Measurements from ENCODE around the gene VRK3.

The VRK3 gene

DNA sequence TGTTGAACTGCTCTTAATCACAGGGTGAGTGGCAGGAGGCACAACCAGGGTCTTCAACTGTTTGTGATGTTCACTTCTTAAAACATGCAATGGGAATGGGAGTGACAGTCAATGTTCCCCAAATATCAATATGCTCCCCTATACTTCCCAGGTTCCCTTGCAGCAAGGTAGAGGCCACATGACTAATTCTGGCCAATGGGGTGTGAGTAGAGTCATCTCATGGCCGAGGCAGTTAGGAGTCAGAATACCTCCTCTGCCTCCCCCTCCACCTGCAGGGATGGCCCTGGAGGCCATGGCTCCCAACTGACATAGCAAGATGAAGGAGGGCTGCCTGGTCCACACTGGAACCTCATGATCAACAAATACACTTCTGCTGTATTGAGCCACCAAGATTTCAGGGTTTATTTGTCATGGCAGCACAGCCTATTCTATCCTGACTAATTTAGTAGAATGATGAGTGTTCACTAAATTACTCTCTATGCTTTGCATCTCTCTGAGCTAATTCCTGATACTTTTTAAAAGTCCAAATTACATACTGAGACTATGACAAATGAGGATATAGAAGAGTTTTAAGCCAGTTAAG, 8.9 kb downstream of the VRK3 start:
- no peak for DNase-seq (ENCODE audit: insufficient read length, low spot score)
- FAIRE-seq: no peak
- TF ChIP-seq, protein P1, sequence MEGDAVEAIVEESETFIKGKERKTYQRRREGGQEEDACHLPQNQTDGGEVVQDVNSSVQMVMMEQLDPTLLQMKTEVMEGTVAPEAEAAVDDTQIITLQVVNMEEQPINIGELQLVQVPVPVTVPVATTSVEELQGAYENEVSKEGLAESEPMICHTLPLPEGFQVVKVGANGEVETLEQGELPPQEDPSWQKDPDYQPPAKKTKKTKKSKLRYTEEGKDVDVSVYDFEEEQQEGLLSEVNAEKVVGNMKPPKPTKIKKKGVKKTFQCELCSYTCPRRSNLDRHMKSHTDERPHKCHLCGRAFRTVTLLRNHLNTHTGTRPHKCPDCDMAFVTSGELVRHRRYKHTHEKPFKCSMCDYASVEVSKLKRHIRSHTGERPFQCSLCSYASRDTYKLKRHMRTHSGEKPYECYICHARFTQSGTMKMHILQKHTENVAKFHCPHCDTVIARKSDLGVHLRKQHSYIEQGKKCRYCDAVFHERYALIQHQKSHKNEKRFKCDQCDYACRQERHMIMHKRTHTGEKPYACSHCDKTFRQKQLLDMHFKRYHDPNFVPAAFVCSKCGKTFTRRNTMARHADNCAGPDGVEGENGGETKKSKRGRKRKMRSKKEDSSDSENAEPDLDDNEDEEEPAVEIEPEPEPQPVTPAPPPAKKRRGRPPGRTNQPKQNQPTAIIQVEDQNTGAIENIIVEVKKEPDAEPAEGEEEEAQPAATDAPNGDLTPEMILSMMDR (IDR thresholded peaks at IDR 0.05; ENCODE audit: insufficient read depth, missing control alignments): no peak

DNA sequence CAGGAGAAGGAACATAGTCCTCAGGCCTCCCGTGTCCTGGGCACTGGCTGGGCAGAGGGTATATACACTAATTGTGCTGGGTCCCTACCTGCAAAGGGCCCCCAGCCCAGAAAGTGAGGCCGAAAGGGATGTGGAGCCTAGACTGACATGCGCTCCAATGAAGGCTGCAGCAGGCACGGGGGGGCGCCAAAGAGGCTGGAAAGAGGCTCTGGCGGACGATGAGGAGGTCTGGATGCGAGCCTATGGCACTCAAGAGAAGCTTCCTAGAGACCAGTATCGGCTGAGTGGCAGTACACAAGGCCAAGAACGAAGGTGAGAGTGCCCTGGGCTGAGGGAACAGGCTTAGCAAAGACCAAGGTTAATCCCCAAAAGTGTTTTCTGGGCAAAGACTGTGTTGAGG, 16.6 kb downstream of the VRK3 start:
- DNase-seq (ENCODE audit: insufficient read length, low spot score): no peak
- no peak for FAIRE-seq
- TF ChIP-seq, protein P1 (IDR thresholded peaks at IDR 0.05; ENCODE audit: insufficient read depth, missing control alignments): peak; percentile 21

DNA sequence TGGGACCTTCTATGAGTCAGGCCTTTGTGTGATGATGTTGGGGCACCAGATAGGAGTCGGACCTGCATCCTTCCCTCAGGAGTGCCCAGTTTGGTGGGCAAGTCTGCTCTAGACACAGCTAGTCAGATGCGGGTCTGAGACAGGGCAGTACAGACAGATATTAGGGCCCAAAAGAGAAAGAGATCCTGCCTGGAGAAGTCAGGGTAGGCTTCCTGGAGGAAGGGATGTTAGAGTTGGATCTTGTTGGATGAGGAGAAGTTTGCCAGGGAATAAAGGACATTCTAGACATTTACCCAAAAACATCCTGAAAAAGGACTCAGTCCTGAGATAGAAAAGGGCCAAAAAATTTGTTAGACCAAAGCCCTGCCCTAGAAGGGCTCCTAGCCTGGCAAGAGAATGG, 17.2 kb downstream of the VRK3 start:
- DNase-seq (ENCODE audit: insufficient read length, low spot score) (no peak), FAIRE-seq (no peak)

DNA sequence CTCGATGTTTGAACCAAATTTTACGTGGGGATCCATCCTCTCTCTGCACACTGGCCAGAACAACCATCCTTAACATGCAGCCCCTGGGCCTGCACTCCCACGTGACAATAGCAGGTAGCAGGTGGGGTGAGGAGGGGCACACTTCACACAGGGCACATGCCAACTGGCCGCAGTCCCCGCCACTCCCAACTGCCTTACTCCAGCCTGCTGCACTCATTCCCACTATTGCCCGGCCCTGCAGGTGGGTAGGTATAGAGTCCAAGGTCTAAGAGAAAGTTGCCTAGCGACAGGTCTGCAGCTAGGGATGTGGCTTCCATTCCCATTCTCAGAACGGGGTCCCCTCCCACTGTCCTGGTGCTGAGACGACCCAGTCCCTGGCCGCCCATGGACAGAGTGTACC, 18.0 kb downstream of the VRK3 start:
- TF ChIP-seq, protein P1 (IDR thresholded peaks at IDR 0.05; ENCODE audit: insufficient read depth, missing control alignments): no peak
- no peak for FAIRE-seq
- no peak for DNase-seq (ENCODE audit: insufficient read length, low spot score)

More for the DNA sequence above, 17.2 kb downstream of the VRK3 start:
- TF ChIP-seq, protein P1 (IDR thresholded peaks at IDR 0.05; ENCODE audit: insufficient read depth, missing control alignments): no peak

- DNase-seq (ENCODE audit: insufficient read length, low spot score): no peak
- FAIRE-seq: no peak
- TF ChIP-seq, protein P1 (IDR thresholded peaks at IDR 0.05; ENCODE audit: insufficient read depth, missing control alignments): no peak
Observed at GRCh38 chr19:50005428-50005827, 19.7 kb downstream of the VRK3 start.

GRCh38 chr19:50003810-50004419, 21.3 kb downstream of the VRK3 start:
- DNase-seq (ENCODE audit: insufficient read length, low spot score) (no peak), FAIRE-seq (no peak)
- TF ChIP-seq, protein P1 (IDR thresholded peaks at IDR 0.05; ENCODE audit: insufficient read depth, missing control alignments): no peak

DNA sequence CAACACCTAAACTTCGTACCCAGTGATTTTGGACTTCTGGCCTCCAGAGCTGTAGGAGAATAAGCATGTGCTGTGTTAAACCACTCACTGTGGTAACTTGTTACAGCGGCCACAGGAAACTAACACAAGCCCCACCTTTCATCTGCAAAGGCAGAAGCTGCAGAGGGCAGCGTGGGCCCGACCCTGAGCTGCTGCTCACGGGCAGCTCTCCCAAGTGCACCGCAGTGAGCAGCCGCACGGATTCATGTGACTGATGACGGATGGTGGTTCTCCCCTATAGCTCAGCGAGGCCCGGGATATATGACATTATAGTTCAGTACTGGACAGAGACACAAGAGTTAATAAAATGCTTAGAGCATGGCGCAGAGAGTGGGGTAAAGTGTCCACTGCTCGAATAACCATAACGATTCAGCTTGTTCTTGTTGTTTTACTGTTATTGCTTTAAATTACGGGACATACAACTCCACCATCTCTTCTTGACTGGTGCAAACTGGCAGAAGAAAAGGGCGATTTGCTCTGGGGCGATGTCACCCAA, 21.9 kb downstream of the VRK3 start:
- FAIRE-seq (no peak), DNase-seq (ENCODE audit: insufficient read length, low spot score) (no peak)
- TF ChIP-seq, protein P1 (IDR thresholded peaks at IDR 0.05; ENCODE audit: insufficient read depth, missing control alignments): no peak
